ENCODE measurements around the gene NTPCR. TPM values are rescaled to one million over a fixed set of nuclear protein-coding genes. Genes with fewer than 3 reads are reported as not detected.
A peak's percentile ranks its signal among the peaks of the same experiment; 100 is the strongest.

The NTPCR gene
- polyA plus RNA-seq, 1 donor: 45.9 TPM

DNA sequence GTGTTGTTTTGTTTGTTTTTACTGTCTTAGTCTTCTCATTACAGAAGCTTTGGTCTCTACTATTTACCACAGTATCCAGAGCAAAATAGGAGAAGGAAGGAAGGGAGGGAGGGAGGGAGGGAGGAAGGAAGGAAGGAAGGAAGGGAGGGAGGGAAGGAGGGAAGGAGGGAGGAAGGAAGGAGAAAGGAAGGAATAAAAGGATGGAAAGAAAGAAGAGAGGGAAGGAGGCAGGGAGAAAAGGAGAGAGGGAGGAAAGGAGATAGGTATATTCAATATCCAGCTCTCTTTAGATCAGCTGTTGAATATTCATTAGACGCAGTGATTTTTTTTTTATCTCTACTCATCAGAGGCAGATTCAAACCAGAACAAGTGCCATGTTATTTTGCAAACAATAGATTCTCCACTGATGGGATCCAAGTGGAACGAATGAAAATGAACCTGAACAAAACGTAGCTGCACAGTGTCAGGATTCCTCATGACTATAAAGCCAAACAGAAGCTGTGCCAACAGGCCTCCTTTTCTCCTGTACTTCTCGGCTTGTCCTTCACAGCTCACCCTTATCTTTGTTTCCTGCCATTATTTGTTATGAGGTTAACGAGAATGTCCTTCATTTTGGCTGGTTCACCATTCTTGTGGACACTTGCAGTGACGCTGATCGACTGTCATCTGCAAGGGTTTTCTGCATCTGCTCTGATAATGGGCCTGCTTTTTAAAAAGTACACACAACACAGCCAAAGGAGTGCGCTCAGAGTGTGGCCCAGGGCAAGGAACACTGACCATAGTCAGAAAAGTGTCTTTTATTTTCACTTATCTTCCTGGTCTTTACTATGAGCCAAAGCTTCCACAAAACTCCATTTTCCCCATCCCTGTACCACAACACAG lies 7.8 kb upstream of the NTPCR start:
- no peaks in the 10 kb centered on the region for H3K4me1 ChIP-seq (ENCODE audit: control insufficient read depth, insufficient read depth, low read length)
- no peaks in the 10 kb centered on the region for H3K9me3 ChIP-seq (ENCODE audit: control insufficient read depth, low read depth, low read length)
- no peaks in the 10 kb centered on the region for H3K36me3 ChIP-seq (ENCODE audit: control insufficient read depth, insufficient read depth, low read length)
- no CpG with 5 or more reads among the region's 8 CpGs for WGBS (ENCODE audit: insufficient coverage, low lambda C conversion rate)
- H3K27ac ChIP-seq (ENCODE audit: low read length): no peak overlapping the region
- H3K27me3 ChIP-seq (ENCODE audit: control insufficient read depth, insufficient read depth, low read length): no peaks in the 10 kb centered on the region
- DNase-seq: no peak
- H3K4me3 ChIP-seq (ENCODE audit: low read length): no peak overlapping the region

DNA sequence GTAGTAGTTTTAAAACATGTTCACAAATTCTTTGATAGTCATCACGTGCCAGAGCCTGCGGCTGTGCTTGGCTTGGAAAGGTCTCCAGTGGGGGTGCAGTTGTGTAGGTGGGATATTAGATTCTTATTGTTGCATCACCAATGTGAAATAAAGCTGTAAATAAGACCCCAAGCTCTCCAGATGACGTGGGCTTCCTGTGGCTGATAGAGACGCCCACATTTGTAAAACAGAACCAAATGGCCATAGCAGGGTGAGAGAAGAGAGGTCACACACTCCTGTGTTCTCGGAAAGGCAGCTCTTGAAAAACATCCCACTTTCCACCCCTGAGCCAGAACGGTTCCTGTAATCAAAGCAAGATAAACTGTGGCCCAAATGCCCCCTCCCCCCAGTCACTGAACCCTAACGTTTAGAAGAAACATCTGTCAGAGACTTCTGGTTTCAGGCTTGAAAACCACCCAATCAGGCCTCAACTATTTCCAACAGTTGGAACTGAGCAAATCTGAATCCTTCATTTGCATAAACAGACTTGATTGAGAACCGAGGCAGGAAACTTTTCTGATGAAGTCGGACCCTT lies 6.6 kb upstream of the NTPCR start:
- Histone ChIP-seq H3K9me3 (ENCODE audit: control insufficient read depth, low read depth, low read length) (no peaks in the 10 kb centered on the region), H3K27ac (ENCODE audit: low read length) (no peak overlapping the region), H3K4me3 (ENCODE audit: low read length) (no peak overlapping the region), H3K4me1 (ENCODE audit: control insufficient read depth, insufficient read depth, low read length) (no peaks in the 10 kb centered on the region), H3K27me3 (ENCODE audit: control insufficient read depth, insufficient read depth, low read length) (no peaks in the 10 kb centered on the region), H3K36me3 (ENCODE audit: control insufficient read depth, insufficient read depth, low read length) (no peaks in the 10 kb centered on the region)
- no peak for DNase-seq
- WGBS (ENCODE audit: insufficient coverage, low lambda C conversion rate): 80% methylated on average over 1 of the region's 9 CpGs

DNA sequence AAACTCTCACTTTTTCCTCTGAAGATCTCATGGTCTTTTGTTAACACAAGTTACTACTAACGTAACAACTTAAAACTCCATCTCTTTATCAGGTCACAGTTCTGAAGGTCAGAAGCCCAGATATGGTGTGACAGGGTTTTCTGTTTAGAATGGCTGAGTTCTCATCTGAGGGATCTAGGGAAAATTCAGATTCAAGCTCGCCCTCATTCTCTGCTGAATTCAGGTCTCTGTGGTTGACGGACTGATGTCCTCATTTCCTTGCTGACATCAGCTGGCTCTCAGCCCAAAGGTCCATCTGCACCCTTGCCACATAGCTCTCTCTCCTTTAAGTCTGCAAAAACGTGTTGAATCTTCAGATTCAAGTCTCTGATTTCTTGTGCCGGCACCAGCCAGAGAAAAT lies 6.1 kb upstream of the NTPCR start:
- no CpG with 5 or more reads among the region's 5 CpGs for WGBS (ENCODE audit: insufficient coverage, low lambda C conversion rate)
- Histone ChIP-seq H3K36me3 (ENCODE audit: control insufficient read depth, insufficient read depth, low read length) (no peaks in the 10 kb centered on the region), H3K27ac (ENCODE audit: low read length) (no peak overlapping the region), H3K27me3 (ENCODE audit: control insufficient read depth, insufficient read depth, low read length) (no peaks in the 10 kb centered on the region), H3K4me1 (ENCODE audit: control insufficient read depth, insufficient read depth, low read length) (no peaks in the 10 kb centered on the region), H3K9me3 (ENCODE audit: control insufficient read depth, low read depth, low read length) (no peaks in the 10 kb centered on the region), H3K4me3 (ENCODE audit: low read length) (no peak overlapping the region)
- no peak for DNase-seq

DNA sequence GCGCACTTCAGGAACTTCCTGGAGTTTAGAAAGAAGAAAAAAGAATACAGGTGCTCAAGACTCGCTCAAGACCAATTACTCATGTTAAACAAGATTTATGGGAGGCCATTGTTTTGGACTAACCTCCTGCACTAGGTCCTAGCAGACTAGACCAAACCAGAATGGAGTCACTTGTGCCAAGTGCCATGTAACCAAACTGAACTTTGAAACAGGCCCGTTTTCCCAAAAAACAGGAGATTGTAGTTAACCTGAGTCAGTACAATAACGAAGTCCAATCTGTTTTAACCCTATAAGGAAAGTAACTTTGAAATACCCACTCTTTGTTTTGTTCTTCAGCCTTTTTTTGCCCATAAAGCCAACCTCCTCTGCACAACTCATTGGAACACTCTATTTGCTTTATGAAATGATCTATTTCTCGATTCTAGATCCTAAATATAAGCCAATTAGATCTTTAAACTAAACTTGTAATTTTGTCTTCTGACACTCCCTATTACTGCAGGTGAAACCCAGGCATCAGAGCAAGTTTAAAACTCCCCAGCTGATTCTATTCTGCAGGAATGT lies 695 bp upstream of the NTPCR start:
- H3K27me3 ChIP-seq (ENCODE audit: control insufficient read depth, insufficient read depth, low read length): no peaks in the 10 kb centered on the region
- WGBS (ENCODE audit: insufficient coverage, low lambda C conversion rate): 100% methylated on average over 1 of the region's 5 CpGs

DNA sequence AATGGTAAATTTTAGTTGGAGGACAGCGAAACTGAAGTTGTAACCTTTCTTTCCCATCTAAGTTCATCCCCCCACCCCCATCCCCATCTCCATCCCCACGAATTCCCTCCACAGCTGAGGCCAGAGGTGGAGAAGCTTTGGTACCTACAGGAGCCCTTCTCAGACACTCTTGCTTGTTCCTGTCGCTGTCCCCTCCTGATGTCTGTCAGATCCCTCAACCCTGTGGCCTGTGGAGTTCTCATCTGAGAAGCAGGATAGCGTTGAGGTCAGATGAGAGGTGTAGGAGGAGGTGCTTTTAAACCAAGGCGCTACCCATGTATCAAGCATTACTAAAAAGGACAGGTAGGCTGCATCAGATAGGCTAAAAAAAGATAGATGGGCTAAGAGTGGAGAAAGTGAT lies 769 bp downstream of the NTPCR start:
- Histone ChIP-seq H3K4me3 (ENCODE audit: low read length) (peak overlapping the region; percentile 82), H3K27me3 (ENCODE audit: control insufficient read depth, insufficient read depth, low read length) (no peaks in the 10 kb centered on the region), H3K4me1 (ENCODE audit: control insufficient read depth, insufficient read depth, low read length) (peaks cover 14% of the 10 kb centered on the region), H3K27ac (ENCODE audit: low read length) (no peak overlapping the region), H3K9me3 (ENCODE audit: control insufficient read depth, low read depth, low read length) (peaks cover 2% of the 10 kb centered on the region), H3K36me3 (ENCODE audit: control insufficient read depth, insufficient read depth, low read length) (peaks cover 3% of the 10 kb centered on the region)
- no CpG with 5 or more reads among the region's 5 CpGs for WGBS (ENCODE audit: insufficient coverage, low lambda C conversion rate)
- DNase-seq: peak in 1 of 2 donors; percentile 26

More for the DNA sequence above, 695 bp upstream of the NTPCR start:
- peak overlapping the region; percentile 82 for H3K4me3 ChIP-seq (ENCODE audit: low read length)
- no peaks in the 10 kb centered on the region for H3K36me3 ChIP-seq (ENCODE audit: control insufficient read depth, insufficient read depth, low read length)
- peaks cover 2% of the 10 kb centered on the region for H3K9me3 ChIP-seq (ENCODE audit: control insufficient read depth, low read depth, low read length)
- peak overlapping the region; percentile 78 for H3K27ac ChIP-seq (ENCODE audit: low read length)
- peaks cover 14% of the 10 kb centered on the region for H3K4me1 ChIP-seq (ENCODE audit: control insufficient read depth, insufficient read depth, low read length)
- no peak for DNase-seq

DNA sequence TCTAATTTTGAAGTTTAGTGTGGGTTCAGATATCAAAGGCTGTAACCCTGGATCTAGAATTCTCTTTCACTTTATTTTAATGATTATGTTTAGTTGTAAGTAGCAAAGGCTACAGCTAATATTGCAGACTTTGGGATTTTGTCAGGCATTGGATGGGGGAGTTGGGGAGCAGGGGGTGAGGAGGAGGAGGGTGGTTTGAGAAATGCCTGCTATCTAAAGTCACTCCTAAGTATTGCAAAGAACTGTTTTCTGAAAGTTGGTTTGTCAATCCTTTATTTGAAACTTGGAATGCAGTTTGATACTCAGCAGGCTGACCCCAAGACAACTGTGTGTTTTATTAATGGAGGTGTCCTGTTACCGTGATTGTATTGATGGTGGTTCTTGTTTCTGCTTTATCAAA lies 1.2 kb downstream of the NTPCR start:
- Histone ChIP-seq H3K36me3 (ENCODE audit: control insufficient read depth, insufficient read depth, low read length) (peaks cover 7% of the 10 kb centered on the region), H3K4me1 (ENCODE audit: control insufficient read depth, insufficient read depth, low read length) (peaks cover 14% of the 10 kb centered on the region), H3K9me3 (ENCODE audit: control insufficient read depth, low read depth, low read length) (peaks cover 2% of the 10 kb centered on the region), H3K27ac (ENCODE audit: low read length) (no peak overlapping the region), H3K27me3 (ENCODE audit: control insufficient read depth, insufficient read depth, low read length) (no peaks in the 10 kb centered on the region), H3K4me3 (ENCODE audit: low read length) (peak overlapping the region; percentile 82)
- whole genome bisulfite sequencing (ENCODE audit: insufficient coverage, low lambda C conversion rate): no CpG with 5 or more reads among the region's 1 CpG
- DNase-seq: no peak

DNA sequence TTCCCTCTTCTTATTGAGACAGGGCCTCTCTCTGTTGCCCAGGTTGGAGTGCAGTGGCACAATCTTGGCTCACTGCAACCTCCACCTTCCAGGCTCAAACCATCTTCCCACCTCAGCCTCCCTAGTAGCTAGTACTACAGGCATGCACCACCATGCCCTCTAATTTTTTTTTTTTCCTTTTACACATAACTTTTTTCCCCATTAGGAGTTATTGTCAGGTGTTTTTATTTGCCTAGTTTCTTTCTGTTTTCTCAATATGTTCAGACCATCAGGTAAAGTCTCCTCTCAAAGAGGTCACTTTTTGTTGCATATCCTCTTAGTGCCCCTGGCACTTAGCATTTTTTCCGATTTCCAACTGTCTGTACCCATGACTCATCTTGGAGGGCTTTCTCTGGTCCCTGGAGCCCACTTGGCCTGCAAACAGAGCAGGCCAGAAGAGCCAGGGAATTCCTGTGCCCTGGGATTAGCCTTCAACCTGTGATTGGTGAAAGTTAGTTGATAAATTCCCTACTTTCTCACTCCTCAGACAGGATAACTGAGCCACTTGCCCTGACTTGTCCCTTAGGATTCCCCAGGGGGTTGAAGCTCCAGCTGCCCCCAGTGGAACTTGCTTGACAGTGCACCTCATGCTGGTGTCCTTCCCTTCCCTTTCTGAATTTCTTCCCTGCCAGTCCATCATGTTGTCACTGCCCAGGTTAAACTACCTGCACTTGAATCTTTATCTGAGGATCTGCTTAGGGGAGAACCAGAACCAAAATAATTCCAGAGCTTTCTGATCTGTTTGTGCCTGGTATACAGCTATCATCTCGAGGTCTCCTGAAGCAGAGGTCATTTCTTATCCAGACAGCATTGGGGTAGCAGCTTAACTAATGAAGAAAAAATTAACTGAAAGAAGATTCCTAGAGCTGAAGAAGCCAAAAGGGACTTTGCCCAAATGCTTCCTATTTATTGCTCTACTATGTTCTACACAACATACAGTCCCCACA lies 2.4 kb downstream of the NTPCR start:
- Histone ChIP-seq H3K4me1 (ENCODE audit: control insufficient read depth, insufficient read depth, low read length) (peaks cover 14% of the 10 kb centered on the region), H3K4me3 (ENCODE audit: low read length) (no peak overlapping the region), H3K27me3 (ENCODE audit: control insufficient read depth, insufficient read depth, low read length) (no peaks in the 10 kb centered on the region), H3K36me3 (ENCODE audit: control insufficient read depth, insufficient read depth, low read length) (peaks cover 10% of the 10 kb centered on the region), H3K9me3 (ENCODE audit: control insufficient read depth, low read depth, low read length) (peaks cover 5% of the 10 kb centered on the region), H3K27ac (ENCODE audit: low read length) (peak overlapping the region; percentile 59)
- no CpG with 5 or more reads among the region's 2 CpGs for WGBS (ENCODE audit: insufficient coverage, low lambda C conversion rate)
- peak; percentile 33 to 73 for DNase-seq

DNA sequence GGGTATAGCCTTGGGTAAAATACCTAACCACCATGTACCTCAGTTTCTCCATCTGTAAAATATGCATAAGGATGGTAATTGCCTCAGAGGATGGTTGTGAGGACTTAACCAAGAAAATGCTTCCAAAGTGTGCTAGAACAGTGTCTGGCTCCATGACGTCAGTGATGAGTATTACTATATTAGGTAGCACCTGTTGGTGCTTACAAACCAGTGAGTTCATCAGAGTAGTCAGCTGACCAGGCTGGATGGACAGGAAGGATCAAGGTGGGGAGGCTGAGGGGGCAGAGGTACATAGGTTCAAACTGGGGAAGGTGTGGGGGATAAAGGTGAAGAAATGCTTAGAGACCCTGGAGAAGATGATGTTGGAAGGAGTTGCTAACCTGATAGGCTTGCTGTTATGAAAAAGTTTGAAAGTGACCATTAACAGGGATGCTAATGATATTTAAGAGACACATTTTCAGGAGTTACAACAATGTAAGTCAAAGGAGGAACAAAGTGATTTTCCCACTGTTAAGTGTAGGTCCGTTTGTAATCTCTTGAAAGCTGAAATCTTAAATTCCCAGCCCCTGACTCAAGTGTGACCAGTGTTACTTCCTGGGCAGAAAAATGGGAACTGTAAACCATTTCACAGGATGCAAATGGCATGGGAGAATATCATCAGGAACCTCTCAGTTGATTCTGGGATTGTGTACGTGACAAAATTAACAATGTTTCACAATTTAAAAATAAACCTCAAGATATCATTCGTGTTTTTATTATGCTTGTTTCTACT lies 4.4 kb downstream of the NTPCR start:
- WGBS (ENCODE audit: insufficient coverage, low lambda C conversion rate): 100% methylated on average over 2 of the region's 4 CpGs
- no peak for DNase-seq

DNA sequence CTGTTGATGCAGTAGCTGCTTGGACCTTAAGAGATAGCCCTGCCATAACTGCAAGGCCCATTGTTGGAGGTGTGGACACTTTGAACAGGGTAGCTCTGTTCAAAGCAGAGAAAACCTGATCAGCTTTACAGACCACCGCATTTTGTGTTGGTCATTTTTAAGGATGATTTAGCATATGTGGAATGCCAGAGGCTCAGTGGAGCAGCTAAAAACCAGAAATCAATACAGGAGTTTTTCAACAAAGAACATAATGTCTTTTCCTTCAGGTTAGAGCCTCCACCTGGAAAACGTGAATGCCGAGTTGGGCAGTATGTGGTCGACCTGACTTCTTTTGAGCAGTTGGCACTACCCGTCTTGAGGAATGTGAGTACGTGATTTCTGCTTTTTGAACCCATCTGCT lies 5.7 kb downstream of the NTPCR start:
- WGBS (ENCODE audit: insufficient coverage, low lambda C conversion rate): no CpG with 5 or more reads among the region's 6 CpGs

More for the DNA sequence above, 4.4 kb downstream of the NTPCR start:
- Histone ChIP-seq H3K27me3 (ENCODE audit: control insufficient read depth, insufficient read depth, low read length) (no peaks in the 10 kb centered on the region), H3K4me1 (ENCODE audit: control insufficient read depth, insufficient read depth, low read length) (peaks cover 14% of the 10 kb centered on the region), H3K27ac (ENCODE audit: low read length) (no peak overlapping the region), H3K4me3 (ENCODE audit: low read length) (no peak overlapping the region), H3K9me3 (ENCODE audit: control insufficient read depth, low read depth, low read length) (peaks cover 11% of the 10 kb centered on the region), H3K36me3 (ENCODE audit: control insufficient read depth, insufficient read depth, low read length) (peaks cover 24% of the 10 kb centered on the region)

More for the DNA sequence above, 5.7 kb downstream of the NTPCR start:
- Histone ChIP-seq H3K9me3 (ENCODE audit: control insufficient read depth, low read depth, low read length) (peaks cover 9% of the 10 kb centered on the region), H3K4me3 (ENCODE audit: low read length) (no peak overlapping the region), H3K36me3 (ENCODE audit: control insufficient read depth, insufficient read depth, low read length) (peaks cover 31% of the 10 kb centered on the region), H3K27ac (ENCODE audit: low read length) (no peak overlapping the region), H3K4me1 (ENCODE audit: control insufficient read depth, insufficient read depth, low read length) (peaks cover 14% of the 10 kb centered on the region), H3K27me3 (ENCODE audit: control insufficient read depth, insufficient read depth, low read length) (no peaks in the 10 kb centered on the region)
- no peak for DNase-seq

All from large intestine (tissue), 3 donors.